Activated CD8-positive, alpha-beta T cell treated with anti-CD3 and anti-CD28 coated beads, Interleukin-2, amount 10 ng/mL, durations not matched to agents 7 days and 5 days (primary cell): Measurements from ENCODE around the gene FOXRED1. TPM values are rescaled to one million over a fixed set of nuclear protein-coding genes. Genes with fewer than 3 reads are reported as not detected.

Source experiments
- ATAC-seq: fragments of 150-1000 bp; cut with Tn5 transposase; one replicate; pipeline ENCODE4 v1.10.0; 2021; ENCODE audit warnings: moderate library complexity
- CTCF ChIA-PET: fragments of 350-600 bp; sonication (Branson Sonifier 250); formaldehyde crosslinking; loops from one replicate; lab custom pipeline; 2021; ENCODE audit warnings: antibody characterized with exemption; lab: Charles Lee
- POLR2A ChIA-PET: fragments of 350-600 bp; sonication (Branson Sonifier 250); formaldehyde crosslinking; loops from one replicate; lab custom pipeline; 2021; ENCODE audit warnings: antibody characterized with exemption; lab: Charles Lee
- DNase-seq: peaks from one replicate; pipeline ENCODE4 v3.0.0-alpha.2; 2020
- H3K27ac Mint-ChIP-seq: one replicate; pipeline ENCODE4 v1.8.0; 2021; ENCODE audit warnings: mild to moderate bottlenecking, mixed read lengths
- H3K27me3 Mint-ChIP-seq: one replicate; pipeline ENCODE4 v1.8.0; 2021; ENCODE audit warnings: low read depth, mixed read lengths
- H3K36me3 Mint-ChIP-seq: one replicate; pipeline ENCODE4 v1.8.0; 2021; ENCODE audit warnings: low read depth, mixed read lengths
- H3K4me1 Mint-ChIP-seq: one replicate; pipeline ENCODE4 v1.8.0; 2021; ENCODE audit warnings: low read depth, mixed read lengths
- H3K4me3 Mint-ChIP-seq: one replicate; pipeline ENCODE4 v1.8.0; 2021; ENCODE audit warnings: mild to moderate bottlenecking, mixed read lengths
- H3K9me3 Mint-ChIP-seq: one replicate; pipeline ENCODE4 v1.8.0; 2022; ENCODE audit warnings: mixed read lengths; ENCODE audit not compliant: insufficient read depth
- total RNA-seq, 2 experiments: library from RNA; stranded (reverse); gene quantifications; one replicate each; pipeline ENCODE4 v1.2.3, GENCODE V29; 2021

Gene FOXRED1
- total RNA-seq, result 10 to 100 TPM; 46.5 to 50.4 TPM

DNA sequence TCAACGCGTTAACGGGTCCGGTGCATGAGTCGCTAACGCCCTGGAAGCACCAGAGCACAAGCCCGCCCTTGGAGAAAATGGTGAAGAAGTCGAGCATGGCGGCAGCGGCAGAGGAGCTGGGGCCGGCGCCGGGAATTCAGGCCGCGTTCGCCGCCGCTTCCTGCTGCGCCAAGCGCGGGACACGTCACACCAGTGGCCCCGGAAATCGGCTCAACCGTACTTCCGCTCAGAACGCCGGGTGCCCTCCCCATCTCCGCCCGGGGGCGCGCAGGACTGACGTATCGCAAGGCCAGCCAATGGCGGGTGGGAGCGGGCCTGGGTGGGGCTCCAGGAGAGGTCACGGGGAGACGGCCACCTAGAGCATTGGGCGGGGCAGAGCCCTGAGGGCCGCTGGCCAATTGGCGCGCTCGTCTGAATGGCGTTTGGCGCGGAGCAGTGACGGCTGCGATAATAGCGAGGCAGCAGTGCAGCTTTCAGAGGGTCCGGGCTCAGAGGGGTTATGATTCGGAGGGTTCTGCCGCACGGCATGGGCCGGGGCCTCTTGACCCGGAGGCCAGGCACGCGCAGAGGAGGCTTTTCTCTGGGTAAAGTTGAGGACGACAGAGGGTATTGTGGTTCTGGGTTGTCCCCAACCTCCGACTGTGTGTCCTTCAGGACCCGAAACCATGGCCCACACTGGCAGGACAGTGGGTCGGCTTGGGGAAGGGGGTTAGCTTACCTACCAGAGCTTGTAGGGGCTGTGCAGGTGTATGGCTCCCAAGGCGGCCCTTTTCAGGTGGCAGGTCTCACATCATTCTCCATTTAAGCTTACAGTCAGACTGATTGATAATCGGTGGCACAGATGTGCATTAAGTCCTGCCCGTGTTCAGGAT, at the start of gene FOXRED1, which contains the start of gene SRPRA:
Gene FOXRED1 (plus strand): TSS at position 447 of the 872 bp plus-strand sequence. CDS start 53 bp downstream, at position 500.
Gene SRPRA (minus strand): TSS at position 188 of the 872 bp plus-strand sequence. CDS start 91 bp downstream, at position 97.
- Mint-ChIP-seq H3K27me3 (no peaks in the 10 kb centered on the region), H3K4me1 (peaks cover 45% of the 10 kb centered on the region), H3K4me3 (peak within 1 kb of the TSS; percentile 92), H3K27ac (peak within 1 kb of the TSS; percentile 95), H3K9me3 (no peaks in the 10 kb centered on the region), H3K36me3 (peaks cover 59% of the 10 kb centered on the region)
- peak; percentile 99 for ATAC-seq
- POLR2A ChIA-PET, result interaction anchor here (0.5 to 6.4 kb wide), 8 partner anchors 13 to 1336 kb away, joined by 3 to 52 read pairs (median 4); partner anchors contain the start of genes DCPS, FAM118B, RPUSD4 and ST3GAL4
- peak; percentile 100 for DNase-seq
- CTCF ChIA-PET, result interaction anchor here (1.1 to 1.4 kb wide), 5 partner anchors 13 to 212 kb away, joined by 3 to 4 read pairs (median 4); partner anchors contain the start of gene TIRAP

- no peaks in the 10 kb centered on the region for H3K9me3 Mint-ChIP-seq
- ChIA-PET CTCF (interaction anchor here (1.1 kb wide), 1 partner anchor 26 kb away, joined by 4 read pairs; no protein-coding TSS in a partner anchor), POLR2A (interaction anchor here (0.5 kb wide), 1 partner anchor 259 kb away, joined by 3 read pairs; no protein-coding TSS in a partner anchor)
- peaks cover under 1% of the 10 kb centered on the region for H3K4me1 Mint-ChIP-seq
- no peak for DNase-seq
- H3K27me3 Mint-ChIP-seq, result no peaks in the 10 kb centered on the region
- no peak for ATAC-seq
- no peak overlapping the region for H3K4me3 Mint-ChIP-seq
- no peaks in the 10 kb centered on the region for H3K36me3 Mint-ChIP-seq
- H3K27ac Mint-ChIP-seq, result no peak overlapping the region
Observed at GRCh38 chr11:126219547-126219946, 49.4 kb upstream of the FOXRED1 start.

GRCh38 chr11:126224647-126225294, 44.2 kb upstream of the FOXRED1 start:
- Mint-ChIP-seq H3K36me3 (no peaks in the 10 kb centered on the region), H3K4me1 (no peaks in the 10 kb centered on the region), H3K9me3 (no peaks in the 10 kb centered on the region), H3K4me3 (no peak overlapping the region), H3K27ac (no peak overlapping the region), H3K27me3 (no peaks in the 10 kb centered on the region)
- DNase-seq (no peak), ATAC-seq (no peak)
- POLR2A ChIA-PET, result no interaction called here
- CTCF ChIA-PET, result no interaction called here

- CTCF ChIA-PET, result no interaction called here
- Mint-ChIP-seq H3K4me1 (no peaks in the 10 kb centered on the region), H3K36me3 (no peaks in the 10 kb centered on the region), H3K27me3 (no peaks in the 10 kb centered on the region), H3K9me3 (no peaks in the 10 kb centered on the region), H3K27ac (no peak overlapping the region), H3K4me3 (no peak overlapping the region)
- no peak for ATAC-seq
- POLR2A ChIA-PET, result no interaction called here
- DNase-seq, result no peak
Observed at GRCh38 chr11:126225295-126225665, 43.7 kb upstream of the FOXRED1 start.

DNA sequence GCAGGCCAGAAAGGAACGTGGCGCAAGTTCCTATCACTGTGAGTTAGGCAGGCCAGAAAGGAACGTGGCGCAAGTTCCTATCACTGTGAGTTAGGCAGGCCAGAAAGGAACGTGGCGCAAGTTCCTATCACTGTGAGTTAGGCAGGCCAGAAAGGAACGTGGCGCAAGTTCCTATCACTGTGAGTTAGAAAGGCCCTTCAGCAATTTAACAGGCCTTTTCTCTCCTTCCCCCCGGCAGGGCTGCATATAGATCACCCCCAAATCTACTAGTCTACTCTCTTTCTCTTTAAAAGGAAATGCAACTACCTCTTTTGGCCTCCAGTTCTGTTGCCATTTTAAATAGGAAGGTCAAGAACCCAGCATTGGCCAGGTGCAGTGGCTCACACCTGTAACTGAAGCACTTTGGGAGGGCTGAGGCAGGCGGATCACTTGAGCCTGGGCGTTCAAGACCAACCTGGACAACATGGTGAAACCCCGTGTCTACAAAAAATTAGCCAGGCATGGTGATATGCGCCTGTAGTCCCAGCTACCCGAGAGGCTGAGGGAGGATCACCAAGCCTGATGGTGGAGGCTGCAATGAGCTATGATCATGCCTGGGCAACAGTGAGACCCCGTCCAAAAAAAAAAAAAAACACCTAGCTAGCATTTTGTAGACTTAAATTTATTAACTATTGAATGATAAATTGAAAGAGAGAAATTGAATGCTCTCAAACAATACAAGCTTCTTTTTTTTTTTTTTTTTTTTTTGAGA, 42.4 kb upstream of the FOXRED1 start:
- ChIA-PET POLR2A (no interaction called here), CTCF (no interaction called here)
- no peaks in the 10 kb centered on the region for H3K36me3 Mint-ChIP-seq
- H3K4me1 Mint-ChIP-seq, result no peaks in the 10 kb centered on the region
- H3K9me3 Mint-ChIP-seq, result no peaks in the 10 kb centered on the region
- no peak for ATAC-seq
- no peak overlapping the region for H3K27ac Mint-ChIP-seq
- no peak overlapping the region for H3K4me3 Mint-ChIP-seq
- DNase-seq, result no peak
- no peaks in the 10 kb centered on the region for H3K27me3 Mint-ChIP-seq

DNA sequence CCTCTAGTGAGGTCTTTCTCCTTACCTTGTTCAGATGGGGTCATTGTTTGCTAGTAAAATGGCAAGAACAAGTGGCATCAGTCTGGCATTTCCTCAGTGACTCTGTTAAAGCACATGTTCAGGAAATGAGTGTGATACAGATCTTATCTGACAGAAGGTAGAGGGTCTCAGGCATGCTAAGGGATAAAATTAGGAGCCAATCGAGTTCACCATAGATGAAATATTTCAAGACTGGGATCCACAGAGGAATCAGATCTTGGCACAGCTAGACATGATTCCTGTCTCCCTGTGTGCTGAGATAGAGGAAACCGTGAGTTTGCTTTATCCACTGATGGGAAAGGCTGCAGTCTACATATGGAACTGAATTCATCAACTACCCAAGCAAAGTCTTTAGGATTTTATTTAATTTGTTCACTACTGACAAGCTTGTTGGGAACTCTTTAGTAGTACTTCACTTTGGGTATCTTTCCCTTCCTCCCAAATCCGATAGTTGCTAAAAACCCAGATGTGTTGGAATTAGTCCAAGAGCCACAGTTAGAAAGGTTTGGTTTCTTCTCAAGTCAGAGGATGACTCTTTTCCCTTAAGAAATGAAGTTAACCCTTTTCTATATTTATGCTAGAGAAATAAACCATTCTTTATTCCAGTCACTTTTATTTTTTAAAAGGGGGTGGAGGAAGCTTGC, 39.0 kb upstream of the FOXRED1 start:
- Mint-ChIP-seq H3K4me3 (no peak overlapping the region), H3K9me3 (no peaks in the 10 kb centered on the region), H3K27me3 (no peaks in the 10 kb centered on the region), H3K4me1 (no peaks in the 10 kb centered on the region), H3K27ac (no peak overlapping the region), H3K36me3 (no peaks in the 10 kb centered on the region)
- DNase-seq, result no peak
- POLR2A ChIA-PET, result no interaction called here
- CTCF ChIA-PET, result interaction anchor here (1.0 to 1.4 kb wide), 4 partner anchors 9 to 36 kb away, joined by 3 to 5 read pairs (median 4); partner anchors contain the start of gene FAM118B
- no peak for ATAC-seq

DNA sequence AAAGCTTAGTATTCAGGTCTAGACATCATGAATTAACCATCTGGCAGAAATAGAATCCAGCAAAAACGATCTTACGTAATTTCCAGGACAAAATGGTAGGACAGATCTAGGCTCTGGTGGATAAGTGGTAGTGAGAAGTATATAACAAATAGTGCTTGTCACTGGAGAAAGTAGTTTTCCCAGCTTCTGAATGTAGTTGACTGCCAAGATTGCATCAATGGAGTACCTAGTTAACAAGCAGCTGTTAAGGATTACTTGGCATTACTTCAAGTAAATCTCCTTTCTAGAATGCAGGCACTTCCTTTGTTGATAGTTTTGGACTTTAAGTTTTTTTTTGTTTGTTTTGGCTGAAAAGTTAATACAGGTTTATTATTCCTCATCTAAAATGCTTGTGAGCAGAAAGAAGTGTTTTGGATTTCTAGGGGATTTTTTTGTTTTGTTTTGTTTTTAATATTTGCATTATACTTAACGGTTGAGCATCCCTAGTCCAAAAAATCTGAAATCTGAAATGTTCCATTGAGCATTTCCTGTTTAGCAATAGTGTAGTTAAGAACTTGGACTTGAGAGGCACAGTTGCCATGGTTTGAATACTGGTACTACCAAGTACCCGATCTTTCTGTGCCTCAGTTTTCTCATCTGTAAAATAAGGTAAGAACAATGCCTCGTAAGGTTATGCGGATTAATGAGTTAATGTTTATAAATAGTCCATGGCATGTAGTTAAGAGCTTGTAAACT, 37.1 kb upstream of the FOXRED1 start:
- Mint-ChIP-seq H3K9me3 (no peaks in the 10 kb centered on the region), H3K4me1 (no peaks in the 10 kb centered on the region), H3K27me3 (no peaks in the 10 kb centered on the region), H3K36me3 (no peaks in the 10 kb centered on the region), H3K4me3 (no peak overlapping the region), H3K27ac (no peak overlapping the region)
- DNase-seq (no peak), ATAC-seq (no peak)
- ChIA-PET CTCF (no interaction called here), POLR2A (no interaction called here)

DNA sequence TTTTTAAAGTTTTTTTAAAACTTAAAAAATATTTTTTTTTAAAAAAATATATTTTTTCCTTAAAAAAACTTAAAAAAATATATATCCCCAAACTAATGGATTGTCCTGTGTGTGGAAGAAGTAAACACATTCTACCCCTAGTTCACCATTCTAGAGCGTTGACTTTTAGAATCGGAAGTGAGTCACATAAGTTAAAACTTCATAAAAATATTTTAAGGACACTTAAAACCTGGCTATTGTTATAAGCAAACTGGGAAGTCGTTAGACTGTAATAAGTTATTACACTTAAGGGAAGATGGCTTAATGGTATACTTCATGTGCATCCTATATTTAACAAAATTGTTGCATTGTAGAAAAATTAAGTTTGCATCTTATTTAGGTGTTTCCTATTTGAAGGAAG, 36.3 kb upstream of the FOXRED1 start:
- no peak for ATAC-seq
- H3K4me1 Mint-ChIP-seq, result no peaks in the 10 kb centered on the region
- no peak overlapping the region for H3K27ac Mint-ChIP-seq
- POLR2A ChIA-PET, result no interaction called here
- CTCF ChIA-PET, result no interaction called here
- H3K27me3 Mint-ChIP-seq, result no peaks in the 10 kb centered on the region
- H3K36me3 Mint-ChIP-seq, result no peaks in the 10 kb centered on the region
- H3K4me3 Mint-ChIP-seq, result no peak overlapping the region
- no peaks in the 10 kb centered on the region for H3K9me3 Mint-ChIP-seq
- DNase-seq, result no peak

DNA sequence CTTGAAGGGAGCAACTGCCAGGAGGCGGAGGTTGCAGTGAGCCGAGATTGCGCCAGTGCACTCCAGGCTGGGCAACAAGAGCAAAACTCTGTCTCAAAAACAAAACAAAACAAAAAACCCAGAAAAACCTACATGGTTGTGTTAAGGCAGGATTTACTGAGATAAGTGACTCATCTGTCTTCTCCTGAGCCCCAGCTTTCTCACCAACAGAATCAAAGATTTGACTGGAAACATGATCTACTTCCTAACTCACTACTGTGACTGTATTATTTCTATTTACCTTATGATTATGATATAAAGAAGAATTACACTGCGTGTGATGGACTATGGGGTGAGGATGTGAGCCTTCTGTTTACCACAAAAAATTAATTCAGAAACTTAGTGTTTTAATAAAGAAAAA, 35.6 kb upstream of the FOXRED1 start:
- H3K27ac Mint-ChIP-seq, result no peak overlapping the region
- no peak for ATAC-seq

DNA sequence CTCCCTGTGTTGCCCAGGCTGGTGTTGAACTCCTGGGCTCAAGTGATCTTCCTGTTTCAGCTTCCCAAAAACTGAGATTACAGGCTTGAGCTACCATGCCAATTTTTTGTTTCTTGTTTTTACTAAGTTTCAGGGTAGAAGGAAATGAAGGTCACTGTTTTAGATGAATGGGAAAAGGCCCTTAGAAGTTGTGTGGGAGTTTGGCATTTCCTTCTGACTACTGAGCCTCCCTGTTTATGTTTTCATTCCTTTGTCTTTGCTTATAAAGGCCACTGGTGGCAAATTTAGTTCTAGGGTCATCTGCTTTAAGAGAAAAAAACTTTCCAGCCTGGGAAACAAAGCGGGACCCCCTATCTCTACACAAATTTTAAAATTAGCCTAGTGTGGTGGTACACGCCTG, 22.3 kb upstream of the FOXRED1 start:
- no peak overlapping the region for H3K4me3 Mint-ChIP-seq
- H3K9me3 Mint-ChIP-seq, result no peaks in the 10 kb centered on the region
- H3K4me1 Mint-ChIP-seq, result no peaks in the 10 kb centered on the region
- H3K36me3 Mint-ChIP-seq, result peaks cover 14% of the 10 kb centered on the region
- H3K27ac Mint-ChIP-seq, result no peak overlapping the region
- POLR2A ChIA-PET, result no interaction called here
- DNase-seq, result no peak
- CTCF ChIA-PET, result no interaction called here
- ATAC-seq, result no peak
- no peaks in the 10 kb centered on the region for H3K27me3 Mint-ChIP-seq

More for the DNA sequence above, 35.6 kb upstream of the FOXRED1 start:
- Mint-ChIP-seq H3K4me3 (no peak overlapping the region), H3K27me3 (no peaks in the 10 kb centered on the region), H3K9me3 (no peaks in the 10 kb centered on the region), H3K36me3 (peaks cover 3% of the 10 kb centered on the region), H3K4me1 (no peaks in the 10 kb centered on the region)
- POLR2A ChIA-PET, result interaction anchor here (1.0 kb wide), 1 partner anchor 21 kb away, joined by 3 read pairs; no protein-coding TSS in a partner anchor
- no peak for DNase-seq
- CTCF ChIA-PET, result no interaction called here
